GM19397 (cell line): ENCODE measurements around the gene KRTAP4-4.

Experiments used
- ATAC-seq: cut with Tn5 transposase; IDR thresholded peaks from one replicate; pipeline ENCODE4 v1.9.1; 2021; ENCODE audit warnings: mild to moderate bottlenecking, moderate library complexity; ENCODE audit not compliant: unreplicated experiment

The KRTAP4-4 gene

GRCh38 chr17:41116297-41116696 lies 44.3 kb downstream of the KRTAP4-4 start:
- ATAC-seq = no peak

- no peak for ATAC-seq
Observed at GRCh38 chr17:41111151-41111885, 49.2 kb downstream of the KRTAP4-4 start.
